ENCODE data around the gene CYBA. TPM values are rescaled to one million over a fixed set of nuclear protein-coding genes. Genes with fewer than 3 reads are reported as not detected.

The CYBA gene
- total RNA-seq, result 135 and 286 TPM in 2 replicates

DNA sequence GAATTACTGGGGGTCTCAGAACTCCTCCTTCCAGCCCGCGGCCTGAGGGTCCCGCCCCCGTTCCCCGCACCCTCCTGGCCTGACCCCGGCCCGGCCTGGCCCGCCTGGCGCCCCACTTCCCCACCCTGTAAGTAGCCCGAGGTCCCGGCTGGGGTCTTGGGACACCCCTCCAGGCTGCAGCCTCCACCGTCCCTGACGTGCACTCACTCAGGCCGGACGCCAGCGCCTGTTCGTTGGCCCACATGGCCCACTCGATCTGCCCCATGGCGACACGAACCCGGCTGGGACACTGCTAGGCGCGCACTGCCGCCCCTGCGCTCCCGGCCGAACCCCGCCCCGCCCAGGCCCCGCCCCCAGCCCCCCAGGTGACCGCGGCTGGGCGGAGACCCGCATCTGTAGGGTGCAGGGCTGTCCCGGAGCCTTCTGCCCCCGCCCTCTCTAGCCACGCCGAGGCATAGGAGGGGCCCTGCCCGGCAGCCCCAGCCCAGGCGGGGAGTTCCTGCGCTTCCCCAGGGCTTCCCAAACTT is at the start of gene CYBA:
Gene CYBA, minus strand, starts transcription at position 305 of the 527 bp plus-strand sequence. Its CDS starts 40 bp downstream, at position 265.
- peak; percentile 53 for DNase-seq

GRCh38 chr16:88700322-88700635 is 49.4 kb upstream of the CYBA start:
- no peak for DNase-seq

GRCh38 chr16:88699180-88699579 is 48.3 kb upstream of the CYBA start:
- DNase-seq, result no peak

- DNase-seq, result no peak
Observed at GRCh38 chr16:88698646-88699045, 47.8 kb upstream of the CYBA start.

- DNase-seq, result peak; percentile 47
Observed at GRCh38 chr16:88697831-88698615, 47.2 kb upstream of the CYBA start.

DNA sequence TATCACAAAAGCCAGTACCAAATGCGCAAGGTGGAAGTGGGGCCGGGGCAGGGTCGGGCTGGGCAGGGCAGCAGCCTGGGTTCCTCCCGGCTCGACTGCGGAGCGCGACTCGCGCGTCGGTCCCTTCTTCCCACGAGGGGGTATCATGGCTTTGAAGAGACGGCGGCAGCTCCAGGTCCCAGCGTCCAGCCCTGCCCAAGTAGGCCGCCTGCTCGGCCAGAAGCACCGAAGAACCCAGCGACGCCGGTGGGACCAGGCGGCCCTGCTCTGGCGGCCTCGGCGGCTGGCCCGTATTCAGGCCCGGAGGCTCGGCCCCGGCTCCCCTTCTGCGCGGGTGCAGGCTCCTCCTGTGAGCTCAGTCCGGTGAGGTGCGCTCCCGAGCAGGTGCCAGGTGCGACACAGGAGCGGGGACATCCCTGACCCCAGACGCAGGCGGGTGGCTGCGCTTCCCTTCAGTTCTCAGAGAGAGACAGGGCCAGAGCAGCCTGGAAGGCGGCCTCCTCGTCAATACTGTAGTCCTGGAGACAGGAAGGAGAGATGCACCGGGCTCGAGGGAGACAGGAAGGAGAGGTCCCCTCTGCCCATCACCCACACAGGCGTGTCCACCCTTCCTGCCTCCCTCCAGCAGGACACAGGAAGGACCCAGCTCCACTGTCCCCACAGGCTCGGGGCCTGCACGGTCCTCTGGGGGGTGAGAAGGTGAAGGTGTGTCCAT is 46.4 kb upstream of the CYBA start:
- no peak for DNase-seq

- DNase-seq, result no peak
Observed at GRCh38 chr16:88696441-88696840, 45.6 kb upstream of the CYBA start.

DNA sequence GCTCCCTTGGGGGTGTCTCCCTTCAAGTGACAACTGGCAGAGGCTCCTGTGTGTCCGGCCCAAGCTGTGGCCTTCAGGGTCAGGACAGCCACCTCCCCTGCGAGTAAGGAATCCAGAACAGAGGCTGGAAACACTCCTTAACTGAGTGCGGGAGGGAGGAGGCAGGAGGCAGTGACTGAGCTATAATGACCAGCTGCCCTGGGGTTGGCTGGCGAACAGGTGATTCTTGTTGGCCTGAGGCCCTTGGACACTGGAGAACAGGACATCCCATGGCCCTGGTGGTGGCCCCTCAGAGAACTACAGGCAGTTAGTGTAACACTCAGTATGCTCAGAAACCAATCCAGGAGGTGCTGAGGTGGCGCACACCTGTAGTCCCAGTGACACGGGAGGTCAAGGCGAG is 44.9 kb upstream of the CYBA start:
- DNase-seq, result no peak

GRCh38 chr16:88695218-88695617 is 44.4 kb upstream of the CYBA start:
- DNase-seq, result no peak

GRCh38 chr16:88694221-88695087 is 43.6 kb upstream of the CYBA start:
- no peak for DNase-seq

- no peak for DNase-seq
Observed at GRCh38 chr16:88693420-88694177, 42.7 kb upstream of the CYBA start.

DNA sequence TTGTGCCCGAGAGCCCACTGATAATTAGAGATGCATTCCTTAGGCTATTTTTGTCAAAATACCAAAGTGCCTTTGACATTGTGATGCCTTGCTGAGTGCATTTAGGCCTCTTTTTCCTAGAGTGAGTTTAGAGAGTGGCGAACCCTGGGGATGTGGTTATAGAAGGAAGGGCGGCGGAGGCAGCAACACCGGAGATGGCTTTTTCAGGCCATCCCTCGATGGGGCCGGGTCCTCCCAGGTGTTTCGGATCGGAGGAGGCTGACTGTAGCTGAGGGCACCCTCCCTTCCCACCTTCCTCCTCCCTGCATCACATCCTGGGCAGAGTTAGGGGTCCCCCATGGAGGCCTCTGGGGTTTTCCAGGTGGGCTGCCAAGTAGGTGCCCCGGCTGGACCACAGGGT is 42.0 kb upstream of the CYBA start:
- no peak for DNase-seq

DNA sequence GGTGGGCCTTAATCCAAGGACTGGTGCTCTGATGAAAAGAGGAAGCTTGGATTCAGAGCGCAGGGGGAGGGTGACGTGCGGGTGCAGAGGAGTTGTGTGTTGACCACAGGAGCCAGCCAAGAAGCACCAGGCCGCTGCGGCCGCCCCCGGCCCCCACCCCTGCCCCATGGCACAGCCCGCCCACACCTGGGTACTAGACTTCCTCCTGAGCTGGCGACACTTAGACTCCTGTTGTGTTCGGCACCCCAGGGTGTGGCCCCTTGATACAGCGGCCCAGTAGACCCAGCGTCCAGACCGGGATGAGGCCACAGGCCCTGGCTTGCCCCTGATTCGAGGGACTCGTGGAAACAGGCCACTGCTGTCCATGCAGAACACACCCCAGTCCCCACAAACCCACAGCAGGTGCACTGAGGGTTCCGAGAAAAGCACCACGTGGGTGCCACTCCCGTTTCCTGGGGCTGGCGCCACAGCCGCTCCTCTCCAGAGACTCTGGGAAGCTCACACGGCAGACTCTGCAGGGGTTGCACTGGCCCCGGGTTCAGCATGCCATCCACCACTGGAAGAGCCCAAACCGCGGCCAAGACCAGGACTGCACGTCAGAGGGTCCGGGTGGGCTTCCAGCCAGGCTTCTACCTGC is 41.2 kb upstream of the CYBA start:
- DNase-seq, result no peak

DNA sequence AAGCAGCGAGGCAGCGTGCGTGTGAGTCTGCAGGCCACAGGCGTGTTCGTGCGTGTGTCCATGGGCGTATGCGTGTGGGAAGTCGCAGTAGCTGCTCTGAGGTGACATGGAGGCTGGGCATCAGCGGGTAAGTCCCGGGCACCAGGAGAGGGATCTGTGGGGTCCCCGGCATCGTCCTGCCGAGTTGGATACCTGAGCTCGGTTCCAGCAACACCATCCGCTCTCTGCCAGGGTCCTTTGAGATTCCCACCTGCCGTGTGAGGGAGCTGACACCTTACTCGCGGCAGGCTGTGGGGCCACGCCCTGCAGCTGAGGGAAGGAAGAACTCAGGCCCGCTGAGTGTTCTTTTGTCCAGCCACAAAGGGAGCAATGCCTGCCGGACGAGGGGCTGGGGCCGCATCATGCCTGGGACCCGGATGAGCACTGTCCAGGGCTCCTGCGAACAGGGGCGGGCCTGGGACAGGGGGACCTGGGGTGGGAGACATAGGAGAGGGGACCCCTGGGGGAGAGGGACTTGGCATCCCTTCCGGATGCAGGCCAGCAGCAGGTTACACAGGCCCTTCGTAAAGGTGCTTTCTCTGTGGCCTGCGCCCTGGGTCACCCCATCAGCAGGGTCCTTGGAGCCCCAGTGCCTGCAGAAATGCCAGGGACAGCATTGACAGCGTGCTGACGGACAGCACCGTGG is 40.4 kb upstream of the CYBA start:
- no peak for DNase-seq

GRCh38 chr16:88690341-88691128 is 39.7 kb upstream of the CYBA start:
- no peak for DNase-seq

DNA sequence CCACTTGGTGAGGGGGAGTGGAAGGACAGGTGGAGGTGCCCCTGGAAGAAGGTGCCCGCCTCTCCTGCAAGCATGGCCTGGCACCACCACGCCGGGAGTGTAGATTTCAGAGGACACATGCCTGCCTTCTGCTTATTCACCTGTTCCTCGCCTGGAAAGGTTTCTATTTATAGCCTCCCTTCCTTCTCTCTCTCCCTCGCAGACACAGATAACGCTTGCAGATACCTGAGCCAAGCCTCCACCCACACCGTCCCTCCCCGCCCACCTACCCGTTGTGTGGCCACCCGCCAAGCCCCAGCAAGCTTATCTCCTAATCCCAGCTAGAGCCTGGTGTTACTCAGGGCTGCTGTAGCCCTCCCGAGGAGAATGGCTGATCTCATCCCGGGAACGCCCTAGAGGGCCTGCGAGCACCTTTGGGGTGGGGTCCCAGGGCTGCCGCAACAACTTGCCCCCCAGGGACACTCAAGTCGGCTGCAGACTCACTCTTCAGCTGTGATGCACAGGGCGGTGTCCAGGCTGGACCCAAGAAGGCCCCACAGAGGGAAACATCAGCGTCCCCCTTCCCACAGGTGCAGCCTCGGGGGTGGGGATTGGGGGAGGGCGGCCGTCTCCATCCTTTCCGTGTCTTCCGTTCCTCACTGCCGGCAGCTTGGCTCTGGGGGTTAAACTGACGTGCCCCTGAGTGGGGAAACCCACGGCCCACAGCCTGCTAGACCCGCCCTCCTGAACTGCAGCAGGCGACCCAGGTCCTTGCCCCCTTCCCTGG is 37.3 kb upstream of the CYBA start:
- no peak for DNase-seq

DNA sequence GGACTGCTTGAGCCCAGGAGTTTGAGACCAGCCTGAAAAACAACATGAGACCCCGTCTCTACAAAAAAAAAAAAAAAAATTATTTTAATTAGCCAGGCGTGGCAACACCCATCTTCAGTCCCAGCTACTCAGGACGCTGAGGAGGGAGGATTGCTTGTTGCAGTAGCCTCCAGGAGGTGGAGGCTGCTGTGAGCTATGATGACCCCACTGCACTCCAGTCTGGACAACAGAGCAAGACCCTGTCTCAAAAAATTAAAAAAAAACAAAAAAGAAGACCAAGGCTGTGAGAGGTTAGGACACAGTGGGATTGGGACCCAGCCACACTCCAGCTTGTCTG is 36.8 kb upstream of the CYBA start:
- DNase-seq, result no peak

GRCh38 chr16:88687254-88687576 is 36.4 kb upstream of the CYBA start:
- no peak for DNase-seq

DNA sequence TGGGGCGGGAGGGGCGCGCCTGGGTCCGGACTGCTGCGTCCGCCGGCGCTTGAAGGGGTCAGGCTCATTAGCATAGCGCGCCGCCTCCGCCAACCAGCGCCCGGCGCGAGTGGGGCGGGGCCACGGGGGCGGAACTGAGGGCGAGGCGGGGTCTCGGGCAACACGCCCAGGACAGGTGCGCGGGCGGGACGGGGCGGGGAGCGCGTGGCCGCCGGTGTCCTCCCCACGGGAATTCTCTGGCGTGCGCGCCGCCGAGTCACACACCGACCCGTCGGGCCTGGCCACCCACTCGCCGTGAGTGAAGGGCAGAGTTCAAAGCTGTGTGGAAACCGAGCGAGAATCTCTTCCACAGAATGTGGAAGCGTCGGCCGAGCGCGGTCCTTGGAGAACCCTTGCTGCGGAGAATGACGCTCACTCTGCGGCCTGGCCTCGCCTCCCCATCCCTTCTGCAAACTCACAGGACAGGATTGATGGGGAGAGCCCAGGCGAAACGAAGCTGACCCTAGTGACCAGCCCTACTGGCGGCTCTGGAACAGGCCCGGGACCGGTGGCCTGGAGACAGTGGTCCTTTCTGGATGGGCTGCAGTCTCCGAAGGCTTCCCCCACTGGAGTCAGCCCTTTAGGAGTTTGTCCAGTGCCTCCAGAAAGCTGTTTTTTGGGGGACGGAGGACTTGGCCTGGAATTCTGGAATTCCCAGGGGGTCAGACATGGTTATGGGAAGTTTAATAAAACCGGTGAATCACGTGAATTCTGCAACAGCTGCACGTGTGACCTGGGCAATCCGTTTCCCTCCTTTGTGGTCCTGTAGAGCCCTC is 35.8 kb upstream of the CYBA start, which contains the start of gene SNAI3:
Gene SNAI3, minus strand, starts transcription at position 69 of the 815 bp plus-strand sequence. CDS start 101 bp downstream, outside the sequence.
- DNase-seq, result peak; percentile 61

Data from dermis blood vessel endothelial cell (primary cell).